Upper lobe of left lung (tissue), 6 donors: ENCODE measurements around the gene ZBTB17. TPM values are rescaled to one million over a fixed set of nuclear protein-coding genes. Genes with fewer than 3 reads are reported as not detected.

Experiments
- ATAC-seq, 2 donors: fragments of 200-7000 bp; cut with Tn5 transposase; one replicate each; pipeline ENCODE4 v1.9.1; 2022; ENCODE audit warnings: mild to moderate bottlenecking in 2 of 2, moderate library complexity in 2 of 2; ENCODE audit not compliant: low FRiP score in 2 of 2
- DNase-seq, 2 donors: peaks; one replicate each; pipeline ENCODE4 v3.0.0-alpha.2; 2019 to 2020
- H3K27ac ChIP-seq, 4 donors: fragments of 200-600 bp; sonication (generic); one replicate each; pipeline ENCODE4 v1.5.1; 2016 to 2019
- H3K27me3 ChIP-seq, 4 donors: fragments of 200-600 bp; sonication (generic); one replicate each; pipeline ENCODE4 v1.5.1; 2017 to 2019
- H3K36me3 ChIP-seq, 4 donors: fragments of 200-600 bp; sonication (generic); one replicate each; pipeline ENCODE4 v1.5.1; 2016 to 2019
- H3K4me1 ChIP-seq, 4 donors: fragments of 200-600 bp; sonication (generic); one replicate each; pipeline ENCODE4 v1.5.1; 2018 to 2019
- H3K4me3 ChIP-seq, 4 donors: fragments of 200-600 bp; sonication (generic); one replicate each; pipeline ENCODE4 v1.5.1; 2017 to 2019; ENCODE audit warnings: mild to moderate bottlenecking in 2 of 4, moderate library complexity in 1 of 4
- H3K9me3 ChIP-seq, 4 donors: fragments of 200-600 bp; sonication (generic); one replicate each; pipeline ENCODE4 v1.5.1; 2018 to 2019
- CTCF ChIP-seq, 6 experiments: fragments of 450-650 bp in 4 of 6; fragments of 200-600 bp in 2 of 6; sonication (generic) in 2 of 6; IDR thresholded peaks; one replicate each; pipeline ENCODE4 v1.5.1; 2016 to 2019; ENCODE audit warnings: antibody characterized with exemption in 6 of 6
- EP300 ChIP-seq, 4 donors: sonication (generic); formaldehyde crosslinking; IDR thresholded peaks; one replicate each; pipeline ENCODE4 v1.5.1; 2017; ENCODE audit warnings: antibody characterized with exemption in 4 of 4, control low read depth in 2 of 4
- POLR2A ChIP-seq, 4 donors: fragments of 450-650 bp; IDR thresholded peaks; one replicate each; pipeline ENCODE4 v1.5.1; 2016 to 2017; ENCODE audit warnings: antibody characterized with exemption in 4 of 4, mild to moderate bottlenecking in 2 of 4
- POLR2AphosphoS5 ChIP-seq, 2 donors: sonication (generic); formaldehyde crosslinking; IDR thresholded peaks; one replicate each; pipeline ENCODE4 v1.5.1; 2017; ENCODE audit warnings: antibody characterized with exemption in 2 of 2
- WGBS, 2 donors: methylation state at CpG; one replicate each; pipeline ENCODE4 v1.1.5; 2017 to 2018; 5-methylcytosine and 5-hydroxymethylcytosine counted together
- total RNA-seq, 6 donors: library from RNA; depleted of rRNA in 4 of 6; stranded (reverse); fragments of >200 nt in 4 of 6; gene quantifications; one replicate each; pipeline versions ENCODE4 v1.1.0 to v1.2.1, GENCODE V29; 2016 to 2021
- donor health status: DM: no; HTN: no; CAD: no; lungs with moderate emphysema.
- donor health status: DM: no; HTN: yes; CAD: no; lungs with severe emphysema.

ZBTB17 gene
- total RNA-seq, 6 donors from 2014 or later: 34.1 to 94.2 (median 42.9) TPM

- TF ChIP-seq POLR2A (IDR thresholded peaks at IDR 0.05) (no peak), CTCF (IDR thresholded peaks at IDR 0.05) (no peak), EP300 (IDR thresholded peaks at IDR 0.05) (no peak), POLR2AphosphoS5 (IDR thresholded peaks at IDR 0.05) (no peak)
- WGBS, 2 donors: 86 to 90% methylated on average over 8 of the region's 8 CpGs
- DNase-seq (no peak), ATAC-seq (no peak)
- H3K4me1 ChIP-seq: peaks cover 46 to 71% (median 52%) of the 10 kb centered on the region in 4 donors
- no peaks in the 10 kb centered on the region for H3K36me3 ChIP-seq
- H3K4me3 ChIP-seq: no peak overlapping the region
- H3K27ac ChIP-seq: no peak overlapping the region
- H3K9me3 ChIP-seq: no peaks in the 10 kb centered on the region
- H3K27me3 ChIP-seq: no peaks in the 10 kb centered on the region
Observed at GRCh38 chr1:15959827-15960446, 16.0 kb downstream of the ZBTB17 start.

DNA sequence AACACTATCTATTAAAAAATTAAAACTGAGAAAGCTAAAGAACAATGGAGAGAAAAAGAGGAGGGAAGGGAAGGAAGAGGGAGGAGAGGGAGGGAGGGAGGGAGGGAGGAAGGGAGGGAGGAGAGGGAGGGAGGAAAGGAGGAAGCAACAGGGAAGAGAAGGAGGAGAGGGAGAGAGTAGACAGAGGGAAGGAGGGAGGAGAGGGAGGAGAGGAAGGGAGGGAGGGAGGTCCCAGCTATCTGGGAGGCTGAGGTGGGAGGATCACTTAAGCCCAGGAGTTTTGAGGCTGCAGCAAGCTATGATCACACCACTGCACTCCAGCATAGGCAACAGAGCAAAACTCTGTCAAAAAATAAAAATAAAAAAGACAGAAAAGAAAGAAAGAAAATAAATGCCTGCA is 16.5 kb downstream of the ZBTB17 start:
- no peak overlapping the region for H3K4me3 ChIP-seq
- DNase-seq: no peak
- TF ChIP-seq POLR2A (IDR thresholded peaks at IDR 0.05) (no peak), POLR2AphosphoS5 (IDR thresholded peaks at IDR 0.05) (no peak), EP300 (IDR thresholded peaks at IDR 0.05) (no peak), CTCF (IDR thresholded peaks at IDR 0.05) (no peak)
- peaks cover 46 to 71% (median 52%) of the 10 kb centered on the region in 4 donors for H3K4me1 ChIP-seq
- H3K27me3 ChIP-seq: no peaks in the 10 kb centered on the region
- peak overlapping the region in 1 of 4 donors; percentile 44 for H3K27ac ChIP-seq
- no peaks in the 10 kb centered on the region for H3K36me3 ChIP-seq
- ATAC-seq: no peak
- H3K9me3 ChIP-seq: no peaks in the 10 kb centered on the region

DNA sequence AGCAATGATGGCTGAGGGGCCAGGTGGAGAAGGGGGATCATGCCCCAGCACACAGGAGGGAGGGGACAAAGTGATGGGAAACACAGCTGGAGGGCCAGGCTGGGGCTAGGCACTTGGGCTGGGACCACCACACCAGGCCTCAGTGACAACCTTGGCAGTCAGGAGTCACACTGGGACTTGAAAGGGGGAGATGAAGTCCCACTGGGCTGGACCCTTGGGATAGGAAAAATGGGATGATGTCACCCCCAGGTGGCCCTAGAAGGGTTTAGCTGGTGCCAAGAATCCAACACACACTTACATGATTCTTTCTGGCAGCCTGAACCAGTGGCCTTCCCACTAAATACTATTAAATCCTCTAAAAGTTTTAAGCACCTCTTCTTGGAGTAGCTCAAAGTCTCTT is 17.1 kb downstream of the ZBTB17 start:
- no peaks in the 10 kb centered on the region for H3K9me3 ChIP-seq
- H3K4me3 ChIP-seq: no peak overlapping the region
- TF ChIP-seq EP300 (IDR thresholded peaks at IDR 0.05) (no peak), POLR2A (IDR thresholded peaks at IDR 0.05) (no peak), CTCF (IDR thresholded peaks at IDR 0.05) (no peak), POLR2AphosphoS5 (IDR thresholded peaks at IDR 0.05) (no peak)
- H3K4me1 ChIP-seq: peaks cover 46 to 74% (median 51%) of the 10 kb centered on the region in 4 donors
- no peak for ATAC-seq
- peak overlapping the region in 3 of 4 donors; percentile 39 to 56 (median 44) for H3K27ac ChIP-seq
- no peak for DNase-seq
- no peaks in the 10 kb centered on the region for H3K27me3 ChIP-seq
- H3K36me3 ChIP-seq: no peaks in the 10 kb centered on the region

GRCh38 chr1:15958111-15958510 is 17.8 kb downstream of the ZBTB17 start:
- WGBS, 2 donors: 49 to 67% methylated on average over 5 of the region's 5 CpGs
- DNase-seq (no peak), ATAC-seq (no peak)
- Histone ChIP-seq H3K9me3 (no peaks in the 10 kb centered on the region), H3K27ac (peak overlapping the region in 1 of 4 donors; percentile 56), H3K27me3 (no peaks in the 10 kb centered on the region), H3K4me3 (no peak overlapping the region), H3K4me1 (peaks cover 46 to 74% (median 53%) of the 10 kb centered on the region in 4 donors), H3K36me3 (no peaks in the 10 kb centered on the region)
- TF ChIP-seq POLR2A (IDR thresholded peaks at IDR 0.05) (no peak), POLR2AphosphoS5 (IDR thresholded peaks at IDR 0.05) (no peak), EP300 (IDR thresholded peaks at IDR 0.05) (no peak), CTCF (IDR thresholded peaks at IDR 0.05) (no peak)
